GM19193 (cell line): ENCODE data around the gene RNU7-1.

Experiments used
- POLR2A ChIP-seq: IDR thresholded peaks from 4 replicates; pipeline ENCODE4 v1.6.1; 2011; ENCODE audit not compliant: insufficient read depth, insufficient read length; ENCODE audit errors: extremely low read depth

Gene RNU7-1

GRCh38 chr12:6960593-6961277 is 17.1 kb downstream of the RNU7-1 start:
- TF ChIP-seq POLR2A: peak; percentile 8

- TF ChIP-seq POLR2A: peak; percentile 34
Measured at GRCh38 chr12:6961278-6961694, 17.7 kb downstream of the RNU7-1 start.

GRCh38 chr12:6961695-6962284 is 18.2 kb downstream of the RNU7-1 start:
- peak; percentile 52 for TF ChIP-seq POLR2A

GRCh38 chr12:6962285-6963015 is 18.8 kb downstream of the RNU7-1 start:
- peak; percentile 54 for TF ChIP-seq POLR2A

GRCh38 chr12:6963016-6963731 is 19.6 kb downstream of the RNU7-1 start:
- TF ChIP-seq POLR2A: no peak

GRCh38 chr12:6963791-6964413 is 20.3 kb downstream of the RNU7-1 start:
- TF ChIP-seq POLR2A: no peak

- TF ChIP-seq POLR2A: no peak
Measured at GRCh38 chr12:6964605-6965025, 21.0 kb downstream of the RNU7-1 start.

GRCh38 chr12:6965026-6965661 is 21.5 kb downstream of the RNU7-1 start:
- TF ChIP-seq POLR2A: peak; percentile 36

- TF ChIP-seq POLR2A: no peak
Measured at GRCh38 chr12:6965714-6966113, 22.1 kb downstream of the RNU7-1 start.

GRCh38 chr12:6966351-6966750 is 22.7 kb downstream of the RNU7-1 start:
- no peak for TF ChIP-seq POLR2A

- TF ChIP-seq POLR2A: no peak
Measured at GRCh38 chr12:6967651-6968100, 24.1 kb downstream of the RNU7-1 start.

- no peak for TF ChIP-seq POLR2A
Measured at GRCh38 chr12:6968426-6968825, 24.8 kb downstream of the RNU7-1 start.

- no peak for TF ChIP-seq POLR2A
Measured at GRCh38 chr12:6970096-6970527, 26.5 kb downstream of the RNU7-1 start.

GRCh38 chr12:6974180-6974579 is 30.6 kb downstream of the RNU7-1 start:
- no peak for TF ChIP-seq POLR2A
